T47D (cell line): ENCODE data around the gene ENOX1.

Experiments used
- DNase-seq, 2 experiments: peaks; one replicate each; pipeline versions ENCODE4 v3.0.0 to v3.0.0-alpha.2; 2011 to 2012; ENCODE audit warnings: low read depth in 1 of 2, low spot score in 1 of 2
- JUND ChIP-seq: IDR thresholded peaks from 2 replicates; pipeline ENCODE4 v1.6.1; 2012; ENCODE audit warnings: low read depth
- in situ Hi-C: cut with HindIII; loops from 2 replicates; pipeline ENCODE4 v1.10.0; 2016; ENCODE audit warnings: low sequenced_read_pairs, low pct_unique_long_range_greater_than_20kb

The ENOX1 gene

DNA sequence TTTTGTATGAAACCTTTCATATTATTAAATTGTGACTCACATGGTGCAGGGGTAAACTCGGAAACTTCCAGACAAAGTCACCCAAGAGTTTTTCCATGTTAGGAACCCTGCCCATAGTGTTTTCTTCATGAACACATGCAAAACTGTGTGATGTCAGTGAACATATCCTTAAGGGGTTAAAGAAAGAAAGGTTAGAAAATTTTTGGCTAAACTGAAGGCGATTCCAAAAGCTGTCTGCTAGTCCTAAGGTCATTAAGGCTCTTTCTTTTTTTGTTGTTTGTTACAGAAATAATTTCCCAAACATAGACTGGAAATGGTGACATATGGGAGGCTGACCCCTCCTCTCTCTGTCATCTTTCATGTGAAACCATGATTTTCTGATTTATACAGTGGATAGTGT, 491.5 kb downstream of the ENOX1 start:
- in situ Hi-C loops, result no loop called here
- no peak for TF ChIP-seq JUND

DNA sequence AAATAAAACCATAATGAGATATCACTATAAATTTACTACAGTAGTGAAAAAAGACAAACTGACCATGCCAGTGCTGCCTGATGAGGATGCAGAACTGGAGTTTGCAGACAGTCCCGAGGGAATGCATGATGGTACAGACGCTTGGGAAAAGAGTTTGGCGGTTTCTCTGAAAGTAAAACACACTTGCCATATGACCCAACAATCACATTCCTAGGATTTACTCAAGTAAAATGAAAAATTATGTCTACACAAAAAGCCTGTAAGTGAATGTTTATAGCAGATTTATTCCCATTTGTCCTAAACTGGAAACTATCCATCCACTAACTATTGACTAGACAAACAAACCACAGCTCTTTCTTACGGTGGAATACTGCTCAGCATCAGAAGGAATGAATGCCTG, 492.4 kb downstream of the ENOX1 start:
- in situ Hi-C loops, result no loop called here

More for the DNA sequence above, 491.5 kb downstream of the ENOX1 start:
- no peak for DNase-seq

DNA sequence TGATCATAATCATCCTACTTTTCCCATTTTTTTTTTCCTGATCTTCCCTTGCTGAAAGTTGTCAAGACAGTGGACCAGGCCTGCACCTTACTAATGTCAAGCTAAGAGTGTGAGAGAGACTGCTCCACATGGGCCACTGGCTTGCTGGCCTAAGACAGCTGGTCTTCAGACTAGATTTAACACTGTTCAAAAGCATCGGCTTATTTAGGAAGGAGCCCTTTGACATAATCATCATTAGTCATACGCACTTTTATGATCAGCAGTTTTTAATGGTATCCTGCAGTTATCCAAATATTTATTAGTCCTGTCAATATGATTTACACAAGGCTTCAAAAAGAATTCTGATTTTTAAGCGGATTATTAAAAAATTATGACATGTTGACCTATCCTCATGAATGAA, 492.8 kb downstream of the ENOX1 start:
- no peak for DNase-seq
- TF ChIP-seq JUND, result no peak

More for the DNA sequence above, 492.4 kb downstream of the ENOX1 start:
- DNase-seq, result no peak
- no peak for TF ChIP-seq JUND

GRCh38 chr13:43293561-43293960, 493.2 kb downstream of the ENOX1 start:
- no peak for TF ChIP-seq JUND
- in situ Hi-C loops, result no loop called here
- no peak for DNase-seq

More for the DNA sequence above, 492.8 kb downstream of the ENOX1 start:
- in situ Hi-C loops, result no loop called here

- TF ChIP-seq JUND, result no peak
- in situ Hi-C loops, result no loop called here
- no peak for DNase-seq
Observed at GRCh38 chr13:43293008-43293407, 493.8 kb downstream of the ENOX1 start.

- no peak for DNase-seq
- in situ Hi-C loops, result no loop called here
- no peak for TF ChIP-seq JUND
Observed at GRCh38 chr13:43291287-43292060, 495.3 kb downstream of the ENOX1 start.

GRCh38 chr13:43289470-43290255, 497.1 kb downstream of the ENOX1 start:
- in situ Hi-C loops, result no loop called here
- TF ChIP-seq JUND, result no peak
- no peak for DNase-seq

DNA sequence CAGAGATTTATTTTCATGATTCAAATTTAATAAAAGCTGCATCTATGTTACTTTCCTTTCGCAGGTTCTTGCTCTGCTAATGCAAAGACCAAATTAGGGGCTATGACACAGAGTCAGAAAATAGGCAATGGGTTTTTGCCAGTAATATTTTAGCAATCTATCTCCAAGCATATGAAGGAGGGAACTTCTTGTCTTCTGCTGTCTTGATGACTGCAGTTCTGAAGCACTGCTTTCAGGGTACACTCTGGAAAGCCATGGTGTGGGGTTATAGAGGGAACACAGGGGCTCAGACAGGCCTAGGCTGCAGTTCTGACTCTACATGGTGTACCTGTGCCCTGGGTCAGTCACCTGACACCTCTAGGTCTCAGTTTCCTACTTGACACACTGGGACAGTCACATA, 500.0 kb downstream of the ENOX1 start:
- TF ChIP-seq JUND, result no peak
- no peak for DNase-seq
- in situ Hi-C loops, result no loop called here

DNA sequence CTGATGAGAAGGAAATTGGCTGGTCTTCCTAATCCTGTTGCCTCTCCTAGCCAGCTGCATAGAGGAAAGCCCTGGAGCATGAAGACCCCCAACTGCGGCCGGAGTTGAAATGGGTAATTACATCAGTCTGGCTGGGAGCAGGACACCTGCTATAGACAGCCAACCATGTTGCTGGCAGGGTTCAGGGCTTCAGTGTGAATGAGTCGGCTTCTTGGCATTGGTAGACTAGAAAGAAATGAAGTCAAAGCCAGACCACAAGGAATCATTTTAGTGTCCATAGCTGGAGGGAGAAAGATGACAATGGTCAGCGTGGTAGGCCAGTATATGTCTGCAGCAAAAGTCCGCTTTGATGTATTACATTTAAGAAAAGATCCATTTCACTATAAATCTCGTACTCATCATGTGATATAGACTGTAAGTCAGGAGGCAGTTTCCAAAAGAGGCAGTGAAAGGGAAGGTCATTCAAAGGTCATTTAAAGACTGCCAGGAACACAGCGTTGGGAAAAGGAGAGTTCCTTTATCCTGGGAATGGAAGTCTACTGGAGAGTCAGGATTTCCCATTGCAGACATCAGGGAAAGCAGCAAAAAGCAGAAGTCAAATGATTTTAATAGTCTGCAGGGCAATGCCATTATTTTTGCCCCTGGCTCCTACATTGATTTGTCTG, 500.7 kb downstream of the ENOX1 start:
- TF ChIP-seq JUND, result no peak
- DNase-seq, result no peak
- in situ Hi-C loops, result no loop called here

DNA sequence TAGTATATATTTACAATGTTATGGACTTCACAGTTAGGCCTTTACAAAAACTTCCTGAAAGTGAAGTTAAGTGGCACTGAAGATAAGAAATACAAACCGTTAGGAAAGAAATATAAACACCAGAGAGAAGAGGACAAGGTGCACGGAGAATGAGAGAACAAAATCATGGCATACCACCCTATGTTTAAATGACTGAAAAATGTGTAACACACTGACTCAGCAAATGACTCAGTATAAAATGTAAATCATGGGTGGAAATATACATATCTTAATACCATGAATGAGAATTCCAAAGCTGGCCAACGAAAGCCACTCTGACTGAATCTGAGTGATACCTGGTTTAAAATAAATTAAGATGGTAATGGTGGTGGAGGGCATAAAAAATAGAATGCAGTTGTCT, 502.6 kb downstream of the ENOX1 start:
- TF ChIP-seq JUND, result no peak
- DNase-seq, result no peak
- in situ Hi-C loops, result no loop called here

DNA sequence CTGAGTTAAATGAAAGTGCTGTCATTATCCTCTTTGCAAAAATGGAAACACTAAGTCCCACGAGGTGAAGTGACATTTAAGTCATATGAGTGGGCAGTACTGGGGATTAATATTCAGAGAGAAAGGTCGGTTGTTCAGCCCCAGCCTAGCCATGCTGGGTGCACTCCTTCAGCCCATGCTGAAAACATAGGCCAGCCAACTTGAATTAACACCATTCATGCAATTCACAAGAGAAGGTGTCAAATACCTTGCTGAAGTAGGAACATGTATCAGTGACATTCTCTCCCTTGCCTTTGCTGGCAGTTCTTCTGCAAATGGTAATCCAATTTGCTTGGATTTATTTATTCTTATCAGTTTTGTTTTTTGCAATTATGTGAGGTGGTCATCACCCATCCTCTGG, 507.1 kb downstream of the ENOX1 start:
- in situ Hi-C loops, result no loop called here
- DNase-seq, result no peak
- TF ChIP-seq JUND, result no peak

DNA sequence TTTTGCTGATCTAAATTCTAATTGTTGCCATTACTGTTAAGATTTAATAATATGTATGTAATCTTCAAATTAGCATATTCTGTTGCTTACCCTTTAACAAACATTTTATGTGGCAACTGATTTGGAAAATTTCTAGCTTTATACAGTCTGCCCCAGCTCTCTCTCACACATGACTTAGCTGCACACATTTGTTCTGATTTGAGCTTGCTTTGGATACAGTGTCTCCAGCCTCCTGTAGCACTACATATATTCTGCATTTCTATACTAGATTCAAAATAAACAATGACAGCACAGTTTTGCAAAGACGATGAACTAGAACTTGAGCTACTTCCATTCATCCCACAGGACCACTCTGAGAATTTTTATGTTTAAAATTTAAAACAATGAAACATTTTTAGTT, 508.6 kb downstream of the ENOX1 start:
- TF ChIP-seq JUND, result no peak
- DNase-seq, result no peak
- in situ Hi-C loops, result no loop called here

DNA sequence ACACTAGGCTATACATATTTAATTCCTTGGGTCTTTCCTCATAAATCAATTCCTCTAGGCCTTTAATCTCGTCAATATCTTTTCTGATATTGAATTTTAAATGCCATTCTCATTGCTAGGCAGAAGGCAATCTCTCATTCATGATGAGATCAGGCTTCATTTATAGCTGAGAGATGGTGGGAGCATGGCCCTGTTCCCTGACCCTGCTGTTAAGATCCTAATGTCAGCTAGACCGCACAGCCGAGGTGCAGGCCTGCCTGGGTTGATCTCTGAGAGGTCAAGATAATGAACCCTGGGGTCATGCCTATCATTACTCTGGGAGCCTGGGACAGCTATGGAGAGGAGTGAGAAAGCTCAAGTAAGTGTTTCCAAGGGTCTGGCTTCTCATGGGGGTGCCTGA, 509.6 kb downstream of the ENOX1 start:
- DNase-seq, result no peak
- TF ChIP-seq JUND, result no peak
- in situ Hi-C loops, result no loop called here
